HK-2 (cell line): Measurements from ENCODE around the gene ERC1.
"Not testable (repeated sequence)": the region's sequence is repeated elsewhere in the genome, so short reads cannot be mapped to it uniquely, and the experiment has no call there.

Experiments used
- DNase-seq: peaks from one replicate; pipeline ENCODE4 v3.0.0-alpha.2; 2018; ENCODE audit not compliant: unreplicated experiment

The ERC1 gene

DNA sequence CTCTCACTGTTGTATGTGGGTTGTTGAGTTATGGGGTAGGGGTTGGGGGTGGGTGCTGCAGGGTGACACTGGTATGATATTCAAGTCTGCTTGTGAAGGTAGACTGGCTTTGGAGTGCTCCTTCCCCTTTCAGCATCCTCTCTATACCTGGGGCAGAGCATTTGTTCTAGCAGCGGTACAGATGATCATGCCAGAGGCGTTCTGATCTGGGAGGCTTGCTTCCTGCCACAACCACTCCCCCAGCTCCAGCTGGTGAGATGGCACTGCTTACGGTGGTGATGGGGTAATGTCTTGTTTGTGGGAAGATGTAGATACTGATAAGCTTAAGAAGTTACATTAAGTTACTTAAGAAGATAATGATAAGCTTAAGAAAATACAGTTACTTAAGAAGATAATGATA, 131.8 kb downstream of the ERC1 start:
- DNase-seq = no peak

DNA sequence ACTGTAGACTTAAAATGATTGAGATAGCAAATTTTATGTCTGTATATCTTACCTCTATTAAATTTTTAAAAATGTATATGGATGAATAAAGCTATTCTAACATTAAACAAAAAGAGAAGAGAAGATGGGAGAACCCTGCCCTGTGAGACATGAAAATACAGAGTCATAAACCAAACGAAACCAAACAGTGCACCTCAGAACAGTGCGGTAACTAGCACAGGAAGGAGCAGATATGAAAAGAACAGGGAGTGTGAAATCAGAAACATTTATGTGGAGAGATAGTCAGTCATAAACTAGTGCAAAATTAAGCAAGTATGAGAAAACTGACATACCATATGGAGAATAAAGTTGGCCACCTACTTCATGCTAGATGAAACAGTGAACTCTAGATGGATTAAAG, 135.1 kb downstream of the ERC1 start:
- no peak for DNase-seq

GRCh38 chr12:1127021-1127420, 136.0 kb downstream of the ERC1 start:
- DNase-seq = no peak

DNA sequence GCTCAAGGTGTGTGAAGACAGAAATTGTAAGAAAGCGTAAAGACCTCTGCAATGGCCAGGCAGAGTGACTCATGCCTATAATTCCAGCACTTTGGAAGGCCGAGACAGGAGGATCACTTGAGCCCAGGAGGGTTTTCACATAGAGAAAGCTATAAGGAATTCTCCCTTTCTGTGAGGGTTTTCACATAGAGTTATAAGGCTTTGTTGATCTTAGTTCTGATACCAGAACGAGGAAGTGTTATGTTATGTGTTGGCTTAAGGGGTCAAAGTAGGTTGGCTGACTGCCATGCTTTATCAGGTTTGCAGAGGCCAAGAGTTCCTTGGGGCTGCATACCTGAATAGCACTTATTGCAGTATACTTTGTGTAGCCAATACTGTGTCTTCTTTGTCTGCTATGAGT, 139.1 kb downstream of the ERC1 start:
- DNase-seq = no peak

DNA sequence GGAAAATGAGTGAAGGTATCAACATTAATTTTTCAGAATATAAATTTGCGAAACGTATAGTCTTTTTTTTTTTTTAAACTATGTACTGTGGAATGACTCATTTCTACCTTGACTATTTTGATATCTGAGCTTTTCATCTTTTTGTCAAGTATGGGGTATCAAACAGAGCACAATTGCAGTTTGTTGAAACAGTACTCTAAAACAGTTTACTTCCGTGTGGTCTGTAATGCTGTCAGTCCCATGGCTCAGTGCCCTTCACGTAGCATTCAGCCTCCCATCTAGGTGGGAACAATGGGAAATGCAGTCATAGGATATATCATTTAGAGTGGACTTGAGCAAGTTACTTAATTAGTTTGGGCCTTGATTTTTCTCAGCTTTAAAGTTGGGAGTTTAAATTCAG, 139.5 kb downstream of the ERC1 start:
- DNase-seq = no peak

- DNase-seq = no peak
Measured at GRCh38 chr12:1131811-1132224, 140.8 kb downstream of the ERC1 start.

GRCh38 chr12:1132311-1132710, 141.3 kb downstream of the ERC1 start:
- DNase-seq = no peak

DNA sequence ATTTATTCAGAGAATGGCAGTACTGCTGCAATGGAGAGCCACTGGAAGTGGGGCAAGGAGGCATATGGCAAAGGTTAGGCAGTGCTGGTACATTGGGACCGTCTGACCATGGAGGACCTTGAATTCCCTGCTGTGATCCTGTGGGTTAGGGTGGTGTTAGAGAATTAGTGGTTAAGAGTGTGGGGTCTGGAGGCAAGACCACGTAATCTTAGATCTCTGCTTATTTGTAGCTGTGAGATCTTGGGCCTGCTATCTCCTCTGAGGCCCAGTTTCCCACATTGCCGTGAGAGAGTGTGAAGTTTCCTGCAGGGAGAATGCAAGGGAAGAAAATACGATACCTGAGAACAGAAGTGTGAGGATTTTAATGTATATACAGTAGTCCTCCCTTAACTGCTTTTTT, 147.7 kb downstream of the ERC1 start:
- no peak for DNase-seq

DNA sequence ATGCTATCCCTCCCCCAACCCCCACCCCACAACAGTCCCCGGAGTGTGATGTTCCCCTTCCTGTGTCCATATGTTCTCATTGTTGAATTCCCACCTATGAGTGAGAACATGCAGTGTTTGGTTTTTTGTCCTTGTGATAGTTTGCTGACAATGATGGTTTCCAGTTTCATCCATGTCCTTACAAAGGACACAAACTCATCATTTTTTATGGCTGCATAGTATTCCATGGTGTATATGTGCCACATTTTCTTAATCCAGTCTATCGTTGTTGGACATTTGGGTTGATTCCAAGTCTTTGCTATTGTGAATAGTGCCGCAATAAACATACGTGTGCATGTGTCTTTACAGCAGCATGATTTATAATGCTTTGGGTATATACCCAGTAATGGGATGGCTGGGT, 155.7 kb downstream of the ERC1 start:
- DNase-seq = not testable (repeated sequence)

DNA sequence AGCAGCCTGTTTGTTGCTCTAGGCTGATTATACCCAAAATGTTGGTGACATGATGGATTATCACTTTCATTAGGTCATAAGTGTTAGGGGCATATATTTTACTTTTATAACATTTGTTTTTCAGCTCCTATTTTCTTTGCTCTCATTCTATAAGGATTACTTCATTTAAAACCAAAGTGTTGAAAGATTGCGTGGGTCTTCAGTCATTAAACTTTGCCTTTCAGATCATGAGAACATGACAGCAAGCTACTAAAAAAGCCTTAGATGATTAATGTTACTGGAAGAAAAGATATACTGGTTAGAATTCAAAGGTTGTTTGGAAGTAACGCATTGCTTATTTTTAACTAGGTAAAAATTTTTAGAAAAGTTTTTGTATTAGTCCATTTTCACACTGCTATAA, 156.8 kb downstream of the ERC1 start:
- DNase-seq = no peak

DNA sequence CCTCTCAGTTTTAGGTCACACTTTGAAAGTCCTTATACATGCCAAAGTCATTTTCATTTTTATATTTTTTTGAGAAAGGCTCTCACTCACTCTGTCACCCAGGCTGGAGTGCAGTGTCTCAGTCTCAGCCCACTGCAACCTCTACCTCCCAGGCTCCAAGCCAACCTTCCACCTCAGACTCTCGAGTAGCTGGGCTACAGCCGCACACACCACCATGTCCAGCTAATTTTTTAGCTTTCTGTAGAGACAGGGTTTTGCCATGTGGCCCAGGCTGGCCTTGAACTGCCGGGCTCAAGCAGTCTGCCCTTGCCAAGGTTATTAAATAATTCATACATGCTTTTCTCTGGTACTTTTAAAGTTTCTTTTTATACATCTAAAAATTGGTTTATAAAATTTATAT, 166.0 kb downstream of the ERC1 start:
- DNase-seq = no peak

DNA sequence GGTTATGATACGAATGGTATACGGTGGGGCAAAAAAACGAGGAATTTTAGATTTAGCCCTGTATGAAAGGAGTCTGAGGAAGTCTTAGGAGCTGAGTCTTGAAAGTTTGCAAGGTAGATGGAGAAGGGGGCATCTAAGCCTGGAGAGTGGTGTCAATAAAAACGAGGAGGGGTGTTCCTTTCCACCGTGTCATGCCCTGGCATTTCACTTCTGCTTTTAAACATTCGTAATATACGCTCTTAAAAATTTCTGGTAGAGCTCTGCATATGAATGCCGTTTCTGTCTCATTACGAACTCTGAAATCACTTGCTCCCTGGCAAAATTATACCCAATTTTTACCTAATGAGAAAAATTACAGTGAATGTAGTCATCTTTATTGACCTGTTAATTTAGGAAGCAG, 170.2 kb downstream of the ERC1 start:
- DNase-seq = no peak

DNA sequence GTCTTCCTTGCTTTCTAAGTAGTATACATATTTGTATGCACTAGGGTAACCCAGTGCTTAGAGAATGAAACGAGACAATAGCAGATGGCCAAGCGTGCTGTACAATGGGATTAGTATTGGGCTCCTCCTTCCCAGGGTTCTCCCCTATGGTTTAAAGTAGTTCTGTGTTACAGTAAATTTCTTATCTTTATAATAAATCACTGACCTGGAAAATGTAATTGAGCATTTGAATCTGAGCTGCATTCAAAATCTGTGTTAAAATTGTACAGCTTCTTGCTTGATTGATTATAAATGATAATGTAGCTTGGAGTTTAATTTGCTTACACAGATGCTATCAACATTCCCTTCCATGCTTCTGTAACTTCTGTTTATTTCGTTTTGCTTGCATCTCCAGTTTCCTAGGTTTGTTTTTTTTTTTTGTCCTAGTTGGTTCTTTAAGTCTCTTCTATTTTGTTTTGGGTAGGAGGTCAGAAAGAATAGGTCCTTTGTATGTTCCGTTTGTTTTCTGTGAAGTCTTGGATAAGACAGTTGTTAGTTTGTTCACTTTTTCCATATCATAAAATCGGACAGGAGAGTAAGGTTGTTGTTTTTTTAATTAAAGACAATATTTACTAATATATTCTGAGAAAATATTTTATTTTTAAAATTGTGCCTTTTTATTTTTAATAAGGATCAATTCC, 171.2 kb downstream of the ERC1 start:
- DNase-seq = no peak

DNA sequence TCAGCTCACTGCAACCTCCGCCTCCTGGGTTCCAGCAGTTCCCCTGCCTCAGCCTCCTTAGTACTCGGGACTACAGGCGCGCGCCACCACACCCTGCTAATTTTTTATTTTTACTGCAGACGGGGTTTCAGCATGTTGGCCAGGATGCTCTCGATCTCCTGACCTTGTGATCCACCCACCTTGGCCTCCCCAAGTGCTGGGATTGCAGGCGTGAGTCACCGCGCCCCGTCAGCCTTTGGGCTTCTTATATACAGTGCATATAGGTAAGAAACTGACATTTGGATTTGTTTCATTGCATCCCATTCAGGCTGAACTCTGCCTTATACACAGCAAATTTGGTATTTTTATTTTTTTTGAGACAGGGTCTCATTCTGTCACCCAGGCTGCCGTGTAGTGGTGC, 176.8 kb downstream of the ERC1 start:
- DNase-seq = no peak

GRCh38 chr12:1170411-1170810, 179.4 kb downstream of the ERC1 start:
- DNase-seq = no peak

DNA sequence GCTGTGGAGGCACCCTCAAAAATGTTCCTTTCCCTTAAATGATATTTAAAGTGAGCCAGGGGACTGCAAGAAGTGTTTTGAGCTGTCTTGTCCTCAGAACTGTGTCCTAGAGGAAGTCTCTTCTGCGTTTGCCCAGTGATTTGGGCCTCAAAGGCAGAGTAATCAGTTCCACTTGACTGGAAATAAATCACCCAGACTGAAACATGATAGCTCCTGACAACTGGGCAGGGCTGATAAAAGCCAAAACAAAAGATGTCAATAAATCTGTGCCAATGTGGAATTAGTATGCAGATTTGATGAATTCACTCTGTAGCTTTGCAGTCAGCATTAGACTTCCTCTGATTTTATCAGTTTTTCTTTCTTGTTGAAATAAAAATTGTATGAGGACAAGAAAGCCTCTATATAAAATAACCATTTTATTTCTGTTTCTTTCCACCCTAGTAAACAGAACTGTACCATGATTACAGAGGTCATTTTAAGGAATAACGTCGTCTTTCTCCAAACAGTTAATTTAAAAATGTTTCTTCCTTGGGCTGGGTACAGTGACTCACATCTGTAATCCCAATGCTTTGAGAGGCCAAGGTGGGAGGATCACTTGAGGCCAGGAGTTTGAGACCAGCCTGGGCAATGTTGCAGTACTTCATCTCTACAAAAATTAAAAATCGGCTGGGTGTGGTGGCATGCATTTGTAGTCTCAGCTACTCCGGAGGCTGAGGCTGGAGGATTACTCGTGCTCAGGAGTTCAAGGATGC, 180.8 kb downstream of the ERC1 start:
- DNase-seq = no peak

GRCh38 chr12:1173781-1174617, 183.0 kb downstream of the ERC1 start:
- DNase-seq = no peak

DNA sequence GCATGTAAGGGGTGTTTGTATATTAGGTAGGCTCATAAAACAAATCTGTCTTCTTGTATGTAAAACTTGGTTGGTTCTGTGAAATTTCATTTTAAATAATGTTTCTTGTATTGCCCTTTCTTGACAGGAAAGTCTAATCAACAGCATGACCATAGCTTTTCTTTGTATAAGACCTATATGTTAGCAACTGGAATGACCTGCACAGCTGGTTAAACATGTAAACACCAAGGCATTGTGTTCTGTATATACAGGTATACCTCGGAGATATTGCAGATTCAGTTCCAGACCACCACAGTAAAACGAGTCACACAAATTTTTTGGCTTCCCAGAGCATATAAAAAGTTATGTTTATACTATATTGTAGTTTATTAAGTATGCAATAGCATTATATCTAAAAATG, 183.6 kb downstream of the ERC1 start:
- no peak for DNase-seq

DNA sequence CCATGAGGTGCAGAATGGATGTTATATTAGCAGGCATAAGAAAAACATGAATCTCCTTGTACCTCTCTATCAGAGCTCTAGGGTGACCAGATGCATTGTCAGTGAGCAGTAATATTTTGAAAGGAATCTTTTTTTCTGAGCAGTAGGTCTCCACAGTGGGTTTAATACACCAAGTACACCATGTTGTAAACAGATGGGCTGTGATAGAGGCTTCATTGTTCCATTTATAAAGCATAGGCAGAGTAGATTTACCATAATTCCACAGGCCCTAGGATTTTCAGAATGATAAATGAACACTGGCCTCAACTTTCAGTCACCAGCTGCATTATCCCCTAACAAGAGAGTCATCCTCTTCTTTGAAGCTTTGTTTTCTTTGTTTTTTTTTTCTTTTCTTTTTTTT, 185.2 kb downstream of the ERC1 start:
- DNase-seq = no peak

DNA sequence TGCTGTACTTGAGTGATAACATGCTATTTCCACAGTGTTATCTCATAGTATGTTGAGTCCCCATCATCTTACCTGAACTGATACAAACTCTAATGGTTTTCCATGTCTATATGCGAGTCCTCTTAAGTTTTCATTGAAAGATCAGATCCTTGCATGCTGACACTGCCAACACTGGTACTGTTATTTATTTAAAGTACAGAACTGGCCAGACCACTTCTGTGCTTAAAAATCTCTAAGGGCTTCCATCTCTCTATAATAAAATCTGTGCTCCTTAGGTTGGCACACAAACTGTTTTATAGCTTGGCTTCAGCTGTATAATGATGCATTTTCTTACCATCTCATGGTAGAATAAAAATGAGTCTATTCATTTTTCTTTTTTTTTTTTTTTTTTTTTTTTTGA, 188.1 kb downstream of the ERC1 start:
- no peak for DNase-seq

DNA sequence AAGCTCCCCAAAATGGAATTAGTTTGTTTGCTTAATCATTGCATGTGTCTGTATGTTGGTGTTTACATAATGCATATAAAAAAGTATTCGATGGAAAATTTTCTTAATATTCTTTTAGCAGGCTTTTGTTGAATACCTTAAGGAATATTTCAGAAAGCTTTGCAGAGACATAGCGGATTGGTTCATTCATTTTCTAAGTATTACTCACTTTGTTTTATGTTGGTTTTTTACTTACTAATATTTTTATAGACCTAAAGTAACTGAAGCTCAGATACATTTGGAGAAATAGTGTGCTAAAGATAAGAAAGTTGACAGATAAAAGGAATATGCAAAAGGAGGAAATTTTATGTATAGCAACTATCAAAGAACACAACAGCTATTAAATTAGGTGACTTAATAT, 191.0 kb downstream of the ERC1 start:
- no peak for DNase-seq

DNA sequence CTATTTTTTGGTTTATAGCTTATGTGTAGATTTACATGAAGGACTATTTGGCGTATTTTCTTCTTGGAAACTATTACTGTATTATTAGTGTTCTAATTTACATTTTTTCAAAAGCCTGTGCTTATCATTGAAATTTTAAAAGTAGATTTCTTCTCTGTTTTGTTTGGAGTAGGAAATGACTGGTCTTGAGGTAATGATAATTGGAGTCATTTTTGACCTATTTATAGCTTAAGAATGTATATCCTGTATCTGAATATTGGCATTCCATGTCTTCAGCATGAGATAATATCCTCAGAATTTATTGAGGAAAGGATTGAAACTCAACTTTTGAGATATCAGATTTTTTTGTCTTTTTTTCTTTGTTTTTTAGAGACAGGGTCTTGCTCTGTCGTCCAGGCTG, 193.4 kb downstream of the ERC1 start:
- DNase-seq = no peak
